Activated gamma-delta T cell treated with anti-CD3 and anti-CD28 coated beads, Interleukin-2, amount 50 U/mL, for 16 hours (primary cell): ENCODE data around the gene JUP.
"Not testable (repeated sequence)": the region's sequence is repeated elsewhere in the genome, so short reads cannot be mapped to it uniquely, and the experiment has no call there.

Experiments
- DNase-seq: peaks from one replicate; pipeline ENCODE4 v3.0.0-alpha.2; 2020; ENCODE audit warnings: low read depth

The JUP gene

GRCh38 chr17:41786227-41787020 is at the start of gene JUP:
TSS of gene JUP (minus strand) at chr17:41786711. CDS start at chr17:41771854, 14,857 bp downstream.
- peak; percentile 78 for DNase-seq

- DNase-seq = peak; percentile 21
Observed at GRCh38 chr17:41835800-41836549, 49.5 kb upstream of the JUP start, which contains the start of gene NT5C3B. TSS of gene NT5C3B (minus strand) at chr17:41836232. CDS start at chr17:41836193, 39 bp downstream.

GRCh38 chr17:41835214-41835799 is 48.8 kb upstream of the JUP start:
- DNase-seq = no peak

- not testable (repeated sequence) for DNase-seq
Observed at GRCh38 chr17:41829961-41830360, 43.5 kb upstream of the JUP start.

GRCh38 chr17:41825175-41825845 is 38.8 kb upstream of the JUP start:
- DNase-seq = no peak

- no peak for DNase-seq
Observed at GRCh38 chr17:41824086-41824485, 37.6 kb upstream of the JUP start.

- no peak for DNase-seq
Observed at GRCh38 chr17:41823580-41823979, 37.1 kb upstream of the JUP start.

GRCh38 chr17:41823141-41823524 is 36.6 kb upstream of the JUP start:
- DNase-seq = no peak

- DNase-seq = no peak
Observed at GRCh38 chr17:41822216-41823140, 36.0 kb upstream of the JUP start.

- no peak for DNase-seq
Observed at GRCh38 chr17:41821776-41822175, 35.3 kb upstream of the JUP start.

GRCh38 chr17:41818024-41818423 is 31.5 kb upstream of the JUP start:
- no peak for DNase-seq

- DNase-seq = no peak
Observed at GRCh38 chr17:41816637-41817320, 30.3 kb upstream of the JUP start.

- no peak for DNase-seq
Observed at GRCh38 chr17:41814195-41814594, 27.7 kb upstream of the JUP start.

- no peak for DNase-seq
Observed at GRCh38 chr17:41813699-41814124, 27.2 kb upstream of the JUP start.

- DNase-seq = no peak
Observed at GRCh38 chr17:41813152-41813680, 26.7 kb upstream of the JUP start.

GRCh38 chr17:41812381-41813151 is 26.1 kb upstream of the JUP start, which contains the start of gene FKBP10:
TSS of gene FKBP10 (plus strand) at chr17:41813004. CDS start at chr17:41813035, 31 bp downstream.
- DNase-seq = peak; percentile 42

GRCh38 chr17:41811549-41812380 is 25.3 kb upstream of the JUP start, which contains the start of gene P3H4:
TSS of gene P3H4 (minus strand) at chr17:41811949. CDS start at chr17:41811915, 34 bp downstream.
- peak; percentile 50 for DNase-seq
